ENCODE data around the gene PSMC3IP. TPM values are rescaled to one million over a fixed set of nuclear protein-coding genes. Genes with fewer than 3 reads are reported as not detected.
A peak's percentile ranks its signal among the peaks of the same experiment; 100 is the strongest.
"Not testable (repeated sequence)": the region's sequence is repeated elsewhere in the genome, so short reads cannot be mapped to it uniquely, and the experiment has no call there.

Gene PSMC3IP
- total and polyA plus RNA-seq, 10 donors = 1.9 to 5.6 (median 3.8) TPM

GRCh38 chr17:42561897-42562387 lies 15.6 kb downstream of the PSMC3IP start, which contains the start of gene COASY:
TSS of gene COASY (plus strand) at chr17:42562148. CDS start at chr17:42562623, 475 bp downstream.
- Histone ChIP-seq H3K27ac (peak within 1 kb of the TSS; percentile 9 to 98 (median 86)), H3K4me3 (peak within 1 kb of the TSS; percentile 83 to 99 (median 90)), H3K4me1 (peaks cover 29 to 69% (median 44%) of the 10 kb centered on the region in 6 donors), H3K36me3 (peaks cover 0 to 34% (median 20%) of the 10 kb centered on the region in 6 donors), H3K27me3 (replicated peaks in 1 of 7) (no peaks in the 10 kb centered on the region), H3K9me3 (no peaks in the 10 kb centered on the region)
- TF ChIP-seq POLR2AphosphoS5 (IDR thresholded peaks at IDR 0.05) (peak; percentile 86 to 96 (median 92)), POLR2A (IDR thresholded peaks at IDR 0.05) (no peak), CTCF (IDR thresholded peaks at IDR 0.05 in 8 of 11, conservative IDR thresholded peaks at IDR 0.05 in 3 of 11) (peak in 2 of 11 experiments; percentile 39)
- whole genome bisulfite sequencing, 5 donors = 0 to 2% (median 1%) methylated on average over 24 to 26 of the region's 26 CpGs
- intact Hi-C loops (cut with DNase I; ENCODE audit: low total_unique reads) = no loop called here
- peak; percentile 95 for DNase-seq

- no peak for DNase-seq
- H3K27ac ChIP-seq = no peak overlapping the region
- H3K9me3 ChIP-seq = no peaks in the 10 kb centered on the region
Measured at GRCh38 chr17:42560246-42560645, 17.3 kb downstream of the PSMC3IP start.

GRCh38 chr17:42559075-42559474 lies 18.5 kb downstream of the PSMC3IP start:
- no peak for DNase-seq
- Histone ChIP-seq H3K9me3 (no peaks in the 10 kb centered on the region), H3K36me3 (peaks cover 0 to 9% (median 0%) of the 10 kb centered on the region in 6 donors), H3K4me1 (peaks cover 28 to 63% (median 37%) of the 10 kb centered on the region in 6 donors), H3K27ac (no peak overlapping the region), H3K27me3 (replicated peaks in 1 of 7) (no peaks in the 10 kb centered on the region), H3K4me3 (no peak overlapping the region)
- TF ChIP-seq POLR2A (IDR thresholded peaks at IDR 0.05) (no peak), CTCF (IDR thresholded peaks at IDR 0.05 in 8 of 11, conservative IDR thresholded peaks at IDR 0.05 in 3 of 11) (no peak), POLR2AphosphoS5 (IDR thresholded peaks at IDR 0.05) (no peak)
- intact Hi-C loops (cut with DNase I; ENCODE audit: low total_unique reads) = no loop called here
- WGBS, 5 donors = 84 to 92% (median 88%) methylated on average over 6 of the region's 6 CpGs

More at GRCh38 chr17:42560246-42560645, 17.3 kb downstream of the PSMC3IP start:
- TF ChIP-seq POLR2AphosphoS5 (IDR thresholded peaks at IDR 0.05) (no peak), CTCF (IDR thresholded peaks at IDR 0.05 in 8 of 11, conservative IDR thresholded peaks at IDR 0.05 in 3 of 11) (no peak), POLR2A (IDR thresholded peaks at IDR 0.05) (no peak)
- Histone ChIP-seq H3K36me3 (peaks cover 0 to 21% (median 11%) of the 10 kb centered on the region in 6 donors), H3K4me3 (no peak overlapping the region), H3K4me1 (peaks cover 26 to 65% (median 37%) of the 10 kb centered on the region in 6 donors), H3K27me3 (replicated peaks in 1 of 7) (no peaks in the 10 kb centered on the region)
- WGBS, 5 donors = 87 to 95% (median 94%) methylated on average over 3 of the region's 3 CpGs
- intact Hi-C loops (cut with DNase I; ENCODE audit: low total_unique reads) = no loop called here

- H3K27me3 ChIP-seq (replicated peaks in 1 of 7); intact Hi-C loops (cut with DNase I; ENCODE audit: low total_unique reads); H3K9me3 ChIP-seq; DNase-seq: not testable (repeated sequence)
- peak overlapping the region in 1 of 8 donors; percentile 94 for H3K4me3 ChIP-seq
- H3K27ac ChIP-seq = peak overlapping the region in 1 of 8 donors; percentile 98
- H3K4me1 ChIP-seq = peaks cover 7 to 53% (median 31%) of the 10 kb centered on the region in 6 donors
- H3K36me3 ChIP-seq = peaks cover 0 to 12% (median 0%) of the 10 kb centered on the region in 6 donors
- WGBS, 5 donors = 56 to 94% (median 71%) methylated on average over 4 to 5 of the region's 5 CpGs
Measured at GRCh38 chr17:42555961-42556617, 21.4 kb downstream of the PSMC3IP start.
